NCI-H524 (cell line): ENCODE measurements around the gene RBMY1D.
"Not testable (repeated sequence)": the region's sequence is repeated elsewhere in the genome, so short reads cannot be mapped to it uniquely, and the experiment has no call there.

Experiments used
- DNase-seq, 2 experiments: peaks; one replicate each; lab custom pipeline; 2025; lab: John Stamatoyannopoulos, UW

RBMY1D gene

DNA sequence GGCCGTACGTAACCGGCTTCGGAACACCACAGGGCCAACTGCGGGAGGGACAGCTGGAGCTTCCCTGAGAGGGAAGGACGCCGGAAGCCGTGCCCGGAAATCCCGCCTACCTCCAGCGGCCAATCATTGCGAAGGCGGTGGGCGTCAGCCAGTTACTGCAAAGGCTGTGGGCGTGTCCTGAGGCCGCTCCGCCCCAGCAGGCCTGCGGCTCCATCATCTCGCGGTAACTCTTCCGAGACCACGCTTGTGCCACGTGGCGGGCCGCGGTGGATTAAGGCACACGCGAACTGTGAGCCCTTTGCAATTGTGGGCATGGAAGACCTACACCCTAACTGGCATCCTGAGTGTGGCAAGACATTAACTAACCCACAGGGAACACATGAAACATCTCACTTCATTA, at the start of gene RBMY1D:
TSS of gene RBMY1D (minus strand) at position 101 of the 400 bp plus-strand sequence. CDS start 2,013 bp downstream, outside the sequence.
- DNase-seq, result not testable (repeated sequence)

DNA sequence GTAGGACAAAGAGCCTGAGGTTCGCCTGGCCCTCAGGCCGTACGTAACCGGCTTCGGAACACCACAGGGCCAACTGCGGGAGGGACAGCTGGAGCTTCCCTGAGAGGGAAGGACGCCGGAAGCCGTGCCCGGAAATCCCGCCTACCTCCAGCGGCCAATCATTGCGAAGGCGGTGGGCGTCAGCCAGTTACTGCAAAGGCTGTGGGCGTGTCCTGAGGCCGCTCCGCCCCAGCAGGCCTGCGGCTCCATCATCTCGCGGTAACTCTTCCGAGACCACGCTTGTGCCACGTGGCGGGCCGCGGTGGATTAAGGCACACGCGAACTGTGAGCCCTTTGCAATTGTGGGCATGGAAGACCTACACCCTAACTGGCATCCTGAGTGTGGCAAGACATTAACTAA, 23.6 kb upstream of the RBMY1D start, which contains the start of gene RBMY1E:
TSS of gene RBMY1E (minus strand) at position 101 of the 400 bp plus-strand sequence. CDS start 1,978 bp downstream, outside the sequence.
- DNase-seq, result not testable (repeated sequence)

DNA sequence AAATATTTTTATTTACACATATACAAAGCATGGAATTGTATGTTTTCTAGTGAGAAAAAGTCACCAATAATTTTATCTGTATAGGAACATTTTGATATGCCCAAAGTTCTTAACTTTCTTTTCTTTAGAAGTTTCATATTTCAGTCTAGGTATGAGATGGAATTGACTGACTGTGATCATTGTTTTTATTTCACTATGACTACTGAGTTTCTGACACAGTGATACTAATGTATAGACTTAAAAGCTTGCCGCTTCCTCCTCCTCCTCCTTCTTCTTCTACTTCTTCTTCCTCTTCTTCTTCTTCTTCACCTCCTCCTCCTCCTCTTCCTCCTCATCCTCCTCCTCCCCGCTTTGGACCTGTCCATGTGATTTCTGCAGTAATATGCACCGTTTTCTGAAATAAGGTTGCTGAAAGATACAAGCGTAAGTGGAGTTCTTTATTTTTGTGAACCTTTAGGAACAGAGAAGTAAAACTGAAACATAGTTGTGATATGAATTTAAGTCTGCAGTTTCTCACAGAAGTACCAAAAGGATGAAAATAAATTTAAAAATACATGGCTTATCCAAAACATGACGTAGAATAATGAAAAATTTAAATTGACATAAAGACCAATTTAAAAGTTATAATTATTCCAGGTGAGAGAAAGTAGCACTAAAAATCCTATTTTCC, 24.8 kb downstream of the RBMY1D start:
- DNase-seq, result not testable (repeated sequence)

DNA sequence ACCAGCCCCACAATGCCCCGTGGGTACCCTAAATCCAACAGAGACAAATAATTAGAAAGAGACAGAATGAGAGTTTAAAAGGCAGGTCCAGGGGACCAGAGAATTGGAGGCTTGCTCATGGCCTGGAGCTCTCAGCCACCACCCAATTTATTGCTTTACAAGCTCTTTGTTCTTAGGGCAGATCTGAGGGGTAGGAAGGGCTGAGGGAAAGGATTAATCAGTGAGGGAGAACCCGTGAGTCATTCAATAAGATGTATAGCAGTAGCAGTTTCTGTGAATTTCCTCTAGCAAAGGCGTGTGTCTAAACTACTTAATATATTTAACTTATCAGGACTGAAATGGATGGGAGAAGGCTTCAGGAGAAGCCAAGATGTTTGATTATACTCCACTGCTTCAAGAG, 48.8 kb downstream of the RBMY1D start:
- DNase-seq, result no peak

DNA sequence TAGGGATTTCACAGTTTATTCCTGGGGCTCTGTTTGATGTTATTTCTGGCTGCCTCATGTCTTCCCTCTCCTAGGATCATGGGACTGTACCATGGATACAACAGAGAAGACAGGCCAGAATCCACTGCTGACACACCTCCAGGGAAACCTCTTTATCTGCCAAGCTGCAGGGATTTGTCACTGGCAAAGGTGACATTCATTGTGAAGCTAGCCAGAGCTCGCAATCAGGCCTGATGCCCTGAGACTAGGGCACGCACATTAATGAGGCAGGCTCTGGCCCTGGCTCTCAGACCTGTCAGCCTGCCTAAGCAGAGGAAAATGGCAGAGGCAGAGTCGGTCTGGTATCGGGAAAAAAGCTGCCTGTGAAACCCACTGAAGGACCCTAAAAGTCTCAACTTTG, 52.2 kb downstream of the RBMY1D start:
- DNase-seq, result no peak

DNA sequence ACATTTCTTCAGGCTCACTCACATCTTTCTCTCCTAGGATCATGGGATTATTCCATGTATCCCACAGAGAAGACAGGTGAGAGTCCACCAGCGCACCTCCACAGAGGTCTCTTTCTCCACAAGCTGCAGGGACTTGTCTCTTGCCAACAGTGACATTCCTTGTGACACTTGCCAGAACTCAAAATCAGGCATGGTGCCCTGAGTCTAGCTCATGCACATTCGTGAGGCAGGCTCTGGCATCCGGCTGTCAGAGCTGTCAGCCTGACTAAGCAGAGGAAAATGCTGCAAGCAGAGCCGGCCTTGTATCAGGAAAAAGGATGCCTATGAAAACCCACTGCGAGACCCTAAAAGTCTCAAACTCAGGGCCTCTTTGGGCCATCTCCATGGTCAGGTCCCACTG, 54.8 kb downstream of the RBMY1D start:
- DNase-seq, result no peak

DNA sequence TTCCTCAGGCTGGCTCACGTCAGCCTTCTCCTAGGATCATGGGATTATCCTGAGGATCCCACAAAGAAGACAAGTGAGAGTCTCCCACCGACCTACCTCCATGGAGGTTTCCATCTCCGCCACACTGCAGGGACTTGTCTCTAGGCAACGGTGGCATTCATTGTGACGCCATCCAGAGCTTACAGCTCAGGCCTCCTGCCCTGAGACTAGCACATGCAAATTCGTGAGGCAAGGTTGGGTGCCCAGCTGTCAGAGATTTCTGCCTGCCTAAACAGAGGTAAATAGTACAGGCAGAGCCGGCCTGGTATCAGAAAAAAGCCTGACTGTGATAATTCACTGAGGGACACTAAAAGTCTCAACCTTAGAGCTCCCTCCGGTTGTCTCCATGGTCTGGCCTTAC, 58.0 kb downstream of the RBMY1D start:
- no peak for DNase-seq

DNA sequence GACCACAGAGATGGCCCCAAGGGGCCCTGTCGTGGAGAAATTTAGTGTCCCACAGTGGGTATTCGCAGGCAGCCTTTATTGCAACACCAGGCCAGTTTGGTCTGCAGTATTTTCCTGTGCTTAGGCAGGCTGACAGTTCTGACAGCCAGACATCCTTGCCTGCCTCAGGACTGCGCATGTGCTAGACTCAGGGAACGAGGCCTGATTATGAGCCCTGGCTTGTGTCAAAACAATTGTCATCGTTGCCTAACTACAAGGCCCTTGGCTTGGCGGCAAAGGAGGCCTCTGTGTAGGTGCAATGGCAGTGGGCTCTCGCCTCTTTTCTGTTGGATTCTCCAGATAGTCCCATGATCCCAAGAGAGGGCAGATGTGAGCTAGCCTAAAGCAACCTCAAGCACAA, 59.3 kb downstream of the RBMY1D start:
- DNase-seq, result no peak
